EH (cell line): ENCODE data around the gene CRYBG3.
"Not testable (repeated sequence)": the region's sequence is repeated elsewhere in the genome, so short reads cannot be mapped to it uniquely, and the experiment has no call there.

Source experiments
- DNase-seq: peaks from one replicate; pipeline ENCODE4 v3.0.0-alpha.2; 2015; ENCODE audit warnings: low read depth

CRYBG3 gene

GRCh38 chr3:97896547-97896946 lies 74.7 kb downstream of the CRYBG3 start:
- DNase-seq, result peak; percentile 8

- DNase-seq, result no peak
These were observed 77.5 kb downstream of the CRYBG3 start for GRCh38 chr3:97899331-97899730.

GRCh38 chr3:97901313-97902248 lies 79.8 kb downstream of the CRYBG3 start:
- no peak for DNase-seq

DNA sequence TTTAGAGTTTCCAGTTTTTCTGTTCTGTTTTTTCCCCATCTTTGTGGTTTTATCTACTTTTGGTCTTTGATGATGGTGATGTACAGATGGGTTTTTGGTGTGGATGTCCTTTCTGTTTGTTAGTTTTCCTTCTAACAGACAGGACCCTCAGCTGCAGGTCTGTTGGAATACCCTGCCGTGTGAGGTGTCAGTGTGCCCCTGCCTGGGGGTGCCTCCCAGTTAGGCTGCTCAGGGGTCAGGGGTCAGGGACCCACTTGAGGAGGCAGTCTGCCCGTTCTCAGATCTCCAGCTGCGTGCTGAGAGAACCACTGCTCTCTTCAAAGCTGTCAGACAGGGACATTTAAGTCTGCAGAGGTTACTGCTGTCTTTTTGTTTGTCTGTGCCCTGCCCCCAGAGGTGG lies 88.0 kb downstream of the CRYBG3 start:
- DNase-seq, result not testable (repeated sequence)

DNA sequence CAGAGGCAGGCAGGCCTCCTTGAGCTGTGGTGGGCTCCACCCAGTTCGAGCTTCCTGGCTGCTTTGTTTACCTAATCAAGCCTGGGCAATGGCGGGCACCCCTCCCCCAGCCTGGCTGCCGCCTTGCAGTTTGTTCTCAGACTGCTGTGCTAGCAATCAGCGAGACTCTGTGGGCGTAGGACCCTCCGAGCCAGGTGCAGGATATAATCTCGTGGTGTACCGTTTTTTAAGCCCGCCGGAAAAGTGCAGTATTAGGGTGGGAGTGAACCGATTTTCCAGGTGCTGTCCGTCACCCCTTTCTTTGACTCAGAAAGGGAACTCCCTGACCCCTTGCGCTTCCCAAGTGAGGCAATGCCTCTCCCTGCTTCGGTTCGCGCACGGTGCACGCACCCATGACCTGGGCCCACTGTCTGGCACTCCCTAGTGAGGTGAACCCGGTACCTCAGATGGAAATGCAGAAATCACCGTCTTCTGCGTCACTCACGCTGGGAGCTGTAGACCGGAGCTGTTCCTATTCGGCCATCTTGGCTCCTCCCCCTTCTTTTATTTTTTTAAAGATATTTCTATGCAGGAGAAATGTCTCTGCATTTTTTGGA lies 88.5 kb downstream of the CRYBG3 start:
- not testable (repeated sequence) for DNase-seq

DNA sequence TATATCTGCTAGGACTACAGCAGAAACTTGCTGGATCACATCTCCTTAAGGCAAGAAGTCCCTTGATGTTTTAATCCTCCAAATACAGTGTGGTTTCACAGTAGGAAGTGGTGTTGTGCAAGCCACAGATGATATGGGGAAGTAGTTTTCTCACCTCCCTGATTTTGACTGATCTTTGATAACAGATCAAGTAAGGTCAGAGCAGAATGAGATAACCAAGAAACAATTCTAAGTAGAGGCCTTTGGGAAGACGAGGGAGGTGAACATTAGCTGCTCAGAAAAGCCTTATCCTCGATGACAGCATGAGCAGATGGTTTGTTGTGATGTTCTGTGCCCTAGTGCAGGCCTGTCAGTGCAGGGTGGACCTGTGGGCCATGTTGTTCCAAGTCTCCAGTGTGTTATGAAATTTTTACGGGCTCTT lies 89.1 kb downstream of the CRYBG3 start:
- no peak for DNase-seq

DNA sequence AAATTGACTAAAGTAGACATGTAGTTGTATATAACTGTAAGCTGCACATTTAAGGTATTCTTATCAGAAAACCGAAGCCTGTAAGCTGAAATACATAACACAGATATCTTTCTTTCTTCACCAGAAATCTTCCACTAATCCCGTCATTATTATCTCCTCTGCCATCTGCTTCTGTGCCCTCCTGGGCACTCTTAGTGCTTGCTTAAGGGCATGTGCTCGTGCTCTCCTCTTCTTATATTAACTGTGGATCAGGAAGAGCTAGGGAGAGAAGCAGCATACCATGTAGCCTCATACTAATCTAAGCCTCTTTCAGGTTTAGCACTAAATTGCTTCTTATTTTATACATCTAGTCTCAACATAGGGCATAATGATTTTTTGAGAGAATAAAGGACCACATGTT lies 89.6 kb downstream of the CRYBG3 start:
- DNase-seq, result no peak

GRCh38 chr3:97914388-97914787 lies 92.6 kb downstream of the CRYBG3 start:
- peak; percentile 39 for DNase-seq

- no peak for DNase-seq
These were observed 94.8 kb downstream of the CRYBG3 start for GRCh38 chr3:97916576-97916975.

DNA sequence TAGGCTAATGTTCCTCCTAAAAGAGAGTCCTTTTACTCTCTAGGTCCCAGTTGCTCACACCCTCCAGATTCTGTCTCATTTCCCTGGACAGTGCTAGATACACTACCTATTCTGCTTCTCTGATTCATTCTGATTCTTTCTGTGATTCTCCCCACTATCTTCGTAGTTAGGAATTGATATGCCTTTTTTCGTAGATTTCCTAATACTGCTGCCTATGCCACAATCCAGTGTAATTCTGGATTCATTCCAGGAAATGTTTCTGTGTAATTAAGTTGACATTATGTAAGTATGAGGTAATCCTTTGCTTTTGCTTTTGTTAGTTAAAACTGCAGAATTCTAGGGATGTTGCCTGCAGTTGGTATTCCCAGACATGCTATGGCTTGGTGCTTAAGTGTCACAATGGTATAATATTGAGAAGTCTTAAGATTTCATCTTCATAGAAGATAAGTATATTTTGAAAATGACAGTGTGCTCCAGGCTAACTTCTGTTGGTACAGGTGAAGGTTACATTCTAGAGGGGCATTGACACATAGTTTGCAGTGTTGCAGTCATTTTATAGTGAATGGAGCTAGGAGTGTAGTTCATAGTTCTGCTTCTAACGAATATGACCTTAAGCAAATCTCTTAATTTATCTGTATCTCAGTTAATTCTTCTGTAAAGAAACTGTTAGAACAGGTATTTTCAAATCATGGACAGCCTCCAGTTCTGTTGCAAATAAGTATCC lies 96.2 kb downstream of the CRYBG3 start:
- DNase-seq, result peak; percentile 35

- DNase-seq, result peak; percentile 77
These were observed 105.9 kb downstream of the CRYBG3 start for GRCh38 chr3:97927704-97928103.

DNA sequence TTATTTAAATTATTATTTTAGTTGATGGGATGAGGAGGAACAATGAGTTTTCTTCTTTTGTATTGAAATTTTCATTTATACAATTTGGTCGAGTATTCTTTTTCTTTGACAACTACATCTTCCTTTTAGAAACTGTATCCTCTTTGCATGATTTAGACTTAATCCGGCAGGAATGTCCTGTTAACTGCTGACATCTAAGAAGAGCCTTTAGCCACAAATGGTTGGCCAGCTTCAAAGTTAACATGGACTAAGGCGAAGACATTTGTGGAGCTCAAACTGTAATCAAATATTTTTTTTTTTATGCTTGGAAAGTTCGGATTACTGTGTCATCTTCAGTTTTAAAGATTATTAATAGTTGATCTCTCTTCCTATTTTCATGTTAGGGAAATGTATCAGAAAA lies 107.2 kb downstream of the CRYBG3 start:
- DNase-seq, result no peak

DNA sequence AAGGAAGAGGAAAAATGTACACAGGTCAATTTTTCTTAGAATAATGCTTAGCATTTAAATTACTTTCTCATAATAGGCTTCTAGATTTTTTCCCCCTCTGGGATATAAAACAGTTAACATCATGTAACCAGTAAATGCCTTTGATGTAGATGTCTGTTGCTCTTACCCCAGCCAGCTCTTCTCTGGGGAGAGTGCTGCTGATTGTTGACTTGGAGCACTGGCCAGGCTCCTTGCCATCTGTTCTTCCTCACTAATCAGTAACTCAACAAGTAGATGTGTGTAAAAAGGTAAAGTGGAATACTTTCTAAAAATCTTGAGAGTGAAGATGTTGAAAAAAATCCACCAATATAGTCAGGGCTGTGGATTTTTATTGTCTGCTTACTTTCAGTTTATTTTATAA lies 108.2 kb downstream of the CRYBG3 start:
- no peak for DNase-seq

GRCh38 chr3:97931218-97931617 lies 109.4 kb downstream of the CRYBG3 start:
- no peak for DNase-seq

DNA sequence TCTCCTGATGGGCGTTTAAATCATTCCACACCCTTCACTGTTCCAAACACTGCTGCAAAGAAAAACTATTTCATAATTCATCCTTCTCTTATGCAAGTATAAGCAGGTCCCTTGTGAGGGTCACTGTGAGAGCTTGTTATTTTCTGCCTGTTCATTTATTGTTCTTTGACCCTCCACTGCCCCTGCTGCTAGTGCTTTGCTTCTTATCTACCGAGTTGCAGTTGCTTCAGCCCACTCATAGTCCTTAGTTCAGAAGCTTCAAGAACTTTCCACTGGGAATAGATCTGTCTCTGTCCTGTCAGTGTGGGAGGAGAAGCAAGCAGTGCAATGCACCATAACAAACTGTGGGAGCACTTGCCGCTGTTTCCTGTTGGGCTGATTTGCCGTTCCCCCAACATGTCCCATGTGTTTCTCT lies 110.6 kb downstream of the CRYBG3 start:
- DNase-seq, result no peak

DNA sequence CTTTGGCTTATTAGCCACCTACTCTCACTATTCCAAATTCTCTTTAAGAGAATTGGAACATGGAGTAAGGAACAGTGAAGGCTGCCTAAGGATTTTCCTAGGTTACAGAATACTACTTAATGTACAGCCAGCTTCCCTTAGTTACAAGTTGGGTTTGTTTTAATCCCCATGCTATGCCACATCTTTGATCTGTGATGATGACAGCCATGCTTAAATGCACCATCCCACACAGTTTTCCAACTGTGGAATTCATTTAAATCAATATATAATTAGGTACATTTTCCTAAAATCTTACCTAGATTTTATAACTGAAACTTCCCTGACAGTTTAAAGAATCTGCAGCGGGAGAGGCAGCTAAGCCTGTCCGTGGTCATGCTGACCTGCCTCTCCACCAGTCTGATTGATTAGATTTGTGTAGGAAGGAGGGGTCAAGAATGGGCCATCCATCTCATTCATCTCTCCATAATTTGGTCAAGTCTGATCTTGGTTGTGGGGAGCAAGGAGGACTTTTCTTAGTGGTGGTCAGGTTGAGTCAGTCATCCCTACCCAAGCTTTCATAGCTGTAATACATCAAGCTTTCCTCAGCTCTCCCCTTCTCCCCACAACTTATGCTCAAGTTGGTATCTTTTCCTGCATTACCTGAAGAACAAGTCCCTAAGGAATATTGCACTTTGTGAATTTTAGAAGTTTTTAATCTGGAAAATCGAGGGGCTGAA lies 113.3 kb downstream of the CRYBG3 start:
- DNase-seq, result no peak

GRCh38 chr3:97935842-97936241 lies 114.0 kb downstream of the CRYBG3 start:
- DNase-seq, result no peak

GRCh38 chr3:97937205-97937604 lies 115.4 kb downstream of the CRYBG3 start:
- peak; percentile 30 for DNase-seq

DNA sequence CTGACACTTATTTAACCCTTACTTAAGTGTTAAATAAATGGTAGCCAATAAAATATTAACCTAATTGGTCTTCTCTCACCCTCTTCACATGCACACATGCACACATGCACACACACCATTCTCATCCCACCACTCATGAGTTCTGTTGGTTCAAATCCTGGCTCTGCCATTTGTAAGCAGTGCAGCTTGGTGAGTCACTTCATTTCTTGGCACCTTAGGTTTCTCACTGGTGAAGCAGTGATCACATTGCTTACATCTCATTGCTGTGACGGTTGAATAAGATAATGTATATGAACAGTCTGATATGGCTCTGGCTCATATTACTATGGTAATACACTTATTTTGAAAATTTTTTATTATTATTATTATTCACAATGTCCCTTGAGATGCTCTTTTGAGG lies 116.6 kb downstream of the CRYBG3 start:
- peak; percentile 6 for DNase-seq

- DNase-seq, result no peak
These were observed 117.6 kb downstream of the CRYBG3 start for GRCh38 chr3:97939401-97939800.

DNA sequence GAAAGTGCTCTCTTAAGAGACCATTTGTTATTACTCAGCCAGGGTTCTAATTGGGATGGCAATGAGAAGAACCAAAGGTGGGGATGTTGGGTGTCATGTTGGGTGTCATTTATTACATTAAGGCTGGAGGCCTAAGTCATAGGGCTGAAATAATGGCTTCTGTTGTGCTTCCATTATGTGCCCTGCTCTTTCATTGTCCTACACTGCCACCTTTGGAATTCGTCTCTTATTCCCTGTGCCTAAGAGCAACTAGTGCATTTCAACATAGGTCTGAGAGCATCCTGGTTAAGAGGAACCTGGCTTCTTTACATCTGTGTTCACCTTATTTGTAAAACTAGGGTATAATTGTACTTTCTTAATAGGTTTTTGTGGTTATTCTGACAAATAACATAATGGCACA lies 118.2 kb downstream of the CRYBG3 start:
- peak; percentile 16 for DNase-seq
